Nephron (organoid): Measurements from ENCODE around the gene ZNF341.

ENCODE experiments used
- H3K27ac Mint-ChIP-seq, 3 experiments: 2 replicates each; pipeline ENCODE4 v1.8.0; 2020; ENCODE audit warnings: mixed read lengths in 3 of 3, mild to moderate bottlenecking in 2 of 3, moderate library complexity in 1 of 3
- H3K27me3 Mint-ChIP-seq: 2 replicates; pipeline ENCODE4 v1.8.0; 2021; ENCODE audit warnings: low read depth, mild to moderate bottlenecking, moderate library complexity, mixed read lengths
- H3K36me3 Mint-ChIP-seq: 2 replicates; pipeline ENCODE4 v1.8.0; 2020; ENCODE audit warnings: low read depth, mixed read lengths
- H3K4me1 Mint-ChIP-seq: 2 replicates; pipeline ENCODE4 v1.8.0; 2020; ENCODE audit warnings: mixed read lengths
- H3K4me3 Mint-ChIP-seq, 3 experiments: 2 replicates each; pipeline ENCODE4 v1.8.0; 2020; ENCODE audit warnings: mild to moderate bottlenecking in 3 of 3, mixed read lengths in 3 of 3, moderate library complexity in 2 of 3
- H3K9me3 Mint-ChIP-seq: 2 replicates; pipeline ENCODE4 v1.8.0; 2020; ENCODE audit warnings: mixed read lengths
- CTCF ChIP-seq, 3 experiments: fragments of 200-600 bp; sonication (generic); IDR thresholded peaks; one replicate each; pipeline ENCODE4 v1.5.0; 2021; ENCODE audit warnings: antibody characterized with exemption in 3 of 3; ENCODE audit not compliant: unreplicated experiment in 3 of 3

ZNF341 gene

GRCh38 chr20:33777816-33778215 is 46.0 kb downstream of the ZNF341 start:
- no peak for TF ChIP-seq CTCF (IDR thresholded peaks at IDR 0.05; ENCODE audit: unreplicated experiment in 3 of 3)
- H3K36me3 Mint-ChIP-seq: peaks cover 4% of the 10 kb centered on the region
- no peak overlapping the region for H3K4me3 Mint-ChIP-seq

GRCh38 chr20:33781133-33781532 is 49.3 kb downstream of the ZNF341 start:
- Mint-ChIP-seq H3K9me3 (no peaks in the 10 kb centered on the region), H3K4me1 (no peaks in the 10 kb centered on the region), H3K36me3 (peaks cover 4% of the 10 kb centered on the region), H3K27ac (no peak overlapping the region), H3K4me3 (no peak overlapping the region), H3K27me3 (no peaks in the 10 kb centered on the region)
- no peak for TF ChIP-seq CTCF (IDR thresholded peaks at IDR 0.05; ENCODE audit: unreplicated experiment in 3 of 3)

More at GRCh38 chr20:33777816-33778215, 46.0 kb downstream of the ZNF341 start:
- H3K27me3 Mint-ChIP-seq: no peaks in the 10 kb centered on the region
- H3K27ac Mint-ChIP-seq: no peak overlapping the region
- H3K4me1 Mint-ChIP-seq: no peaks in the 10 kb centered on the region
- H3K9me3 Mint-ChIP-seq: no peaks in the 10 kb centered on the region

- H3K27ac Mint-ChIP-seq: no peak overlapping the region
- TF ChIP-seq CTCF (IDR thresholded peaks at IDR 0.05; ENCODE audit: unreplicated experiment in 3 of 3): no peak
- H3K36me3 Mint-ChIP-seq: peaks cover 4% of the 10 kb centered on the region
- no peaks in the 10 kb centered on the region for H3K9me3 Mint-ChIP-seq
- H3K4me3 Mint-ChIP-seq: no peak overlapping the region
- H3K27me3 Mint-ChIP-seq: no peaks in the 10 kb centered on the region
- no peaks in the 10 kb centered on the region for H3K4me1 Mint-ChIP-seq
Observed at GRCh38 chr20:33781945-33782344, 50.1 kb downstream of the ZNF341 start.

GRCh38 chr20:33783256-33783655 is 51.5 kb downstream of the ZNF341 start:
- H3K4me1 Mint-ChIP-seq: no peaks in the 10 kb centered on the region
- H3K36me3 Mint-ChIP-seq: peaks cover 4% of the 10 kb centered on the region
- H3K4me3 Mint-ChIP-seq: no peak overlapping the region
- no peaks in the 10 kb centered on the region for H3K9me3 Mint-ChIP-seq
- H3K27me3 Mint-ChIP-seq: no peaks in the 10 kb centered on the region
- no peak for TF ChIP-seq CTCF (IDR thresholded peaks at IDR 0.05; ENCODE audit: unreplicated experiment in 3 of 3)
- no peak overlapping the region for H3K27ac Mint-ChIP-seq

- Mint-ChIP-seq H3K4me1 (no peaks in the 10 kb centered on the region), H3K27ac (no peak overlapping the region), H3K4me3 (no peak overlapping the region), H3K36me3 (peaks cover 4% of the 10 kb centered on the region), H3K9me3 (no peaks in the 10 kb centered on the region), H3K27me3 (no peaks in the 10 kb centered on the region)
- TF ChIP-seq CTCF (IDR thresholded peaks at IDR 0.05; ENCODE audit: unreplicated experiment in 3 of 3): no peak
Observed at GRCh38 chr20:33783818-33784217, 52.0 kb downstream of the ZNF341 start.

GRCh38 chr20:33784225-33784624 is 52.4 kb downstream of the ZNF341 start:
- H3K27ac Mint-ChIP-seq: no peak overlapping the region
- H3K9me3 Mint-ChIP-seq: no peaks in the 10 kb centered on the region
- peaks cover 4% of the 10 kb centered on the region for H3K36me3 Mint-ChIP-seq
- no peaks in the 10 kb centered on the region for H3K27me3 Mint-ChIP-seq
- no peaks in the 10 kb centered on the region for H3K4me1 Mint-ChIP-seq
- no peak overlapping the region for H3K4me3 Mint-ChIP-seq
- TF ChIP-seq CTCF (IDR thresholded peaks at IDR 0.05; ENCODE audit: unreplicated experiment in 3 of 3): no peak
